Common myeloid progenitor, CD34-positive (primary cell): Measurements from ENCODE around the gene ZNF563.
A peak's percentile ranks its signal among the peaks of the same experiment; 100 is the strongest.

Experiments used
- CTCF ChIA-PET: fragments of 350-600 bp; sonication (Branson Sonifier 250); formaldehyde crosslinking; loops from one replicate; lab custom pipeline; 2021; ENCODE audit warnings: antibody characterized with exemption; lab: Charles Lee
- POLR2A ChIA-PET: fragments of 350-600 bp; sonication (Branson Sonifier 250); formaldehyde crosslinking; loops from one replicate; lab custom pipeline; 2021; ENCODE audit warnings: antibody characterized with exemption; lab: Charles Lee
- DNase-seq, 3 donors: peaks; one replicate each; pipeline versions ENCODE4 v3.0.0 to v3.0.0-alpha.2; 2013
- H3K27ac ChIP-seq, 2 experiments: 1 replicate in 1 of 2; 2 replicates in 1 of 2; pipeline ENCODE4 v1.7.0; 2013; ENCODE audit warnings: inconsistent platforms in 2 of 2, low read length in 2 of 2, mild to moderate bottlenecking in 2 of 2, low read depth in 1 of 2, moderate library complexity in 1 of 2; ENCODE audit not compliant: severe bottlenecking in 2 of 2, insufficient read depth in 1 of 2, poor library complexity in 1 of 2
- H3K27me3 ChIP-seq, 5 experiments: replicated peaks in 2 of 5; 1 replicate in 3 of 5; 2 replicates in 2 of 5; pipeline versions ENCODE4 v1.6.1 to v1.7.0; 2013; ENCODE audit warnings: low read length in 4 of 5, mild to moderate bottlenecking in 2 of 5, moderate library complexity in 2 of 5, inconsistent platforms in 1 of 5; ENCODE audit not compliant: insufficient read depth in 5 of 5, control insufficient read depth in 4 of 5
- H3K36me3 ChIP-seq, 4 experiments: 1 replicate in 2 of 4; 2 replicates in 2 of 4; pipeline versions ENCODE4 v1.6.1 to v1.7.0; 2013; ENCODE audit warnings: low read length in 3 of 4, control low read depth in 1 of 4, mild to moderate bottlenecking in 1 of 4; ENCODE audit not compliant: control insufficient read depth in 4 of 4, insufficient read depth in 4 of 4
- H3K4me1 ChIP-seq, 4 experiments: 1 replicate in 3 of 4; 2 replicates in 1 of 4; pipeline versions ENCODE4 v1.6.1 to v1.7.1; 2013; ENCODE audit warnings: low read length in 3 of 4, mild to moderate bottlenecking in 3 of 4, control low read depth in 1 of 4, inconsistent platforms in 1 of 4, moderate library complexity in 1 of 4; ENCODE audit not compliant: control insufficient read depth in 4 of 4, insufficient read depth in 4 of 4; ENCODE audit errors: control extremely low read depth in 1 of 4
- H3K4me3 ChIP-seq, 7 experiments: 1 replicate in 4 of 7; 2 replicates in 3 of 7; pipeline versions ENCODE4 v1.5.1 to v1.7.0; 2013; ENCODE audit warnings: mild to moderate bottlenecking in 7 of 7, low read length in 6 of 7, moderate library complexity in 6 of 7, inconsistent platforms in 2 of 7, low read depth in 2 of 7, control low read depth in 1 of 7; ENCODE audit not compliant: insufficient read depth in 4 of 7, control insufficient read depth in 1 of 7; ENCODE audit errors: extremely low read depth in 1 of 7
- H3K9me3 ChIP-seq, 5 experiments: 1 replicate in 4 of 5; 2 replicates in 1 of 5; pipeline versions ENCODE4 v1.6.1 to v1.7.1; 2013; ENCODE audit warnings: low read length in 4 of 5, mild to moderate bottlenecking in 2 of 5, inconsistent platforms in 1 of 5, low read depth in 1 of 5, moderate library complexity in 1 of 5; ENCODE audit not compliant: control insufficient read depth in 4 of 5, insufficient read depth in 2 of 5; ENCODE audit errors: control extremely low read depth in 1 of 5
- WGBS: methylation state at CpG from one replicate; pipeline ENCODE4 v1.1.5; 2013; ENCODE audit not compliant: insufficient coverage; 5-methylcytosine and 5-hydroxymethylcytosine counted together

ZNF563 gene

DNA sequence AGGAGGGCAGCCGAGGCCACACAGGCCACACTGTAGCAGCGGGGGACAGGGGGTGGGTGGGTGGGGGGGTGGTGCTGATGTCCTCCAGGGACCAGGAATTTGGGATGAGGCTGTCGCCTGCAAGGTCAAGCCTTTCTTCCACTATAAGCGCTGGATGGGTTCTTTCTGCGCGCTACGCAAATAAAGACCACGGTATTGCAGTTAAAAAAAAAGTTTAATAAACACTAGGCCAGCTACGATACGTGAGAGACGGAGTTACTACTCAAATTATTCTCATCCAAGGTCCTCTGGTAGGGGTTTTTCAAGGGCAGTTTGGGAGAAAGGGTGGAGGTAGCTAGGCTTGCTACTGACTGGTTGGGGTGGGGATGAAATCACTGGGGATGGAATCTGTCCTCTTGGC, 38.2 kb downstream of the ZNF563 start:
- no peak for DNase-seq
- CTCF ChIA-PET, result no interaction called here
- POLR2A ChIA-PET, result interaction anchor here (0.7 to 2.0 kb wide), 4 partner anchors 9 to 200 kb away, joined by 3 to 7 read pairs (median 3); partner anchors contain the start of genes ZNF442 and ZNF443
- Histone ChIP-seq H3K27ac (peak overlapping the region; percentile 83 to 92), H3K27me3 (no peaks in the 10 kb centered on the region), H3K4me3 (peak overlapping the region; percentile 62 to 95 (median 85)), H3K9me3 (peaks cover 0 to 3% (median 0%) of the 10 kb centered on the region in 5 experiments), H3K4me1 (peaks cover 5 to 14% (median 8%) of the 10 kb centered on the region in 4 experiments), H3K36me3 (peaks cover 0 to 12% (median 0%) of the 10 kb centered on the region in 4 experiments)
- WGBS, result 80% methylated on average over 9 of the region's 11 CpGs

DNA sequence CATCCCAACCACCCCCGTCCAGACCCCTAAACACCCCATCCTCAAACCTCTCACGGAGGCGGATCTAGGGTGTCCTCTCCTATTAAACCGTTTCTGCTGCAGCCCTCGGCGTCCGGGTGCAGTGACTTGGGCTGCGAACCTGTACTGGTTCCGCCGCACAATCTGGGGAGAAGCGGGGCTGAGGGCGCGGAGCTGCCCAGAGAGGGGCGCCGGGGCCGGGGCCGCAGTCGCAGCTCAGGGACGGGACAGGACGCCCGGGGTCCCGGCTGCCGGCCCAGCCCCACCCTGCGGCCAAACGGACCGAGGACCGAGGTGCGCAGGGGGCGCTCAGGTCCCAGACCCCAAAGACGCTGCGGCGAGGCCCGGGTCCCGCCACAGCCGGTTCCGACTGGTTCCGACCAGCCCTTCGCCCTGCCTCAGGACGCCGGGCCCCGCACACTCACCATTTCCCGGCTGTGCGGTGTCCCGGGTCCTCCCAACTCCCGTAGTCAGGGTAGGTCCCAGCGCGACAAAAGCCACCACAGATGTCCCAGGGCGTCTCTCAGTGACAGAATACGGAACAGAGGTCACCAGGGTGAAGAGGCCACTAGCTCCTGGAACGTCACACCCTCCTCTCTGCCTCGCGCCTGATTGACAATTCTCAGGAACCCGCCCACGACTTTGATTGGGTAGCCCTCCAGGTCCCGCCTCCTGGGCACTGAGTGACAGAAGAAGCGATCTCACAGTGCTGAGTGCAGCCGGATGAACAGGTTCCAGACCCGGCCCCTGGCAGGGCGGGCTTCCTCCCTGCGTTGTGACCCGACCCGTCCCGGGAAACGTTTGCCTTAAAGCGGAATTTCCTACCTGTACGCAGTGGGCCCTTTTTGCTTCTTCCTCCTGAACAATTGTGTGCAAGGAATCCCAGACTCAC, 38.9 kb downstream of the ZNF563 start, which contains the start of gene ZNF44:
TSS of gene ZNF44 (minus strand) at position 635 of the 910 bp plus-strand sequence. CDS start at position 446, 189 bp downstream.
- ChIA-PET POLR2A (interaction anchor here (0.6 to 2.0 kb wide), 7 partner anchors 8 to 490 kb away, joined by 3 to 7 read pairs (median 3); partner anchors contain the start of genes ZNF442, ZNF443 and ZNF563), CTCF (no interaction called here)
- Histone ChIP-seq H3K9me3 (peaks cover 0 to 6% (median 0%) of the 10 kb centered on the region in 5 experiments), H3K4me3 (peak within 1 kb of the TSS; percentile 62 to 95 (median 85)), H3K27ac (peak within 1 kb of the TSS; percentile 83 to 92), H3K36me3 (peaks cover 0 to 15% (median 1%) of the 10 kb centered on the region in 4 experiments), H3K4me1 (peaks cover 5 to 14% (median 8%) of the 10 kb centered on the region in 4 experiments), H3K27me3 (no peaks in the 10 kb centered on the region)
- WGBS, result 0% methylated on average over 46 of the region's 66 CpGs
- DNase-seq, result peak; percentile 97 to 99 (median 99)

DNA sequence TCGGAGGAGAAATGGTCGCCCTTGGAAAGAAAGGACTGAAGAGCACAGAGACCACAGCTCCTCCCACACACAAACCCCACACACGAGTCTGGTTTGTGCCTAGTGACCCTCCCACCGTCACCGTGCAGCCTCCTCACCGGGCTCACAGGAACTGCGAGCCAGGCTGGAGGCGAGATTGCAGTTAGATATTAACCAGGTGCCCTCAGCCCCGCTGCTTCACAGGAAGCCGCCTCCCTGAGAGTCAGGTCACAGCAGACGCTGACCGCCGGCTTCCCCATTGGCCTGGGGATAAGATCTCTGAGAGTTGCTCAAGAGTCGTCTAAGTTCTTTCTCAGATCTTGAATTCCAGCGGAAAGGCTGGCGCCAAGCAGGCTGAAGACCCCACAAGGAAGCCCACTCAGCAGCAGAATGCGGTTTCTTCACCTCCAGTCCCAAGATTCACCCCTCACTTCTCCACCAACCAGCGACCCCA, 39.6 kb downstream of the ZNF563 start:
- peaks cover 0 to 6% (median 0%) of the 10 kb centered on the region in 5 experiments for H3K9me3 ChIP-seq
- peak; percentile 74 to 97 (median 95) for DNase-seq
- peak overlapping the region; percentile 62 to 95 (median 85) for H3K4me3 ChIP-seq
- ChIA-PET CTCF (no interaction called here), POLR2A (interaction anchor here (1.0 to 2.0 kb wide), 3 partner anchors 18 to 71 kb away, joined by 3 to 7 read pairs (median 6); partner anchors contain the start of genes ZNF442 and ZNF563)
- peak overlapping the region; percentile 83 to 92 for H3K27ac ChIP-seq
- peaks cover 0 to 22% (median 1%) of the 10 kb centered on the region in 4 experiments for H3K36me3 ChIP-seq
- no peaks in the 10 kb centered on the region for H3K27me3 ChIP-seq
- WGBS, result 0% methylated on average over 14 of the region's 18 CpGs
- peaks cover 5 to 16% (median 8%) of the 10 kb centered on the region in 4 experiments for H3K4me1 ChIP-seq

DNA sequence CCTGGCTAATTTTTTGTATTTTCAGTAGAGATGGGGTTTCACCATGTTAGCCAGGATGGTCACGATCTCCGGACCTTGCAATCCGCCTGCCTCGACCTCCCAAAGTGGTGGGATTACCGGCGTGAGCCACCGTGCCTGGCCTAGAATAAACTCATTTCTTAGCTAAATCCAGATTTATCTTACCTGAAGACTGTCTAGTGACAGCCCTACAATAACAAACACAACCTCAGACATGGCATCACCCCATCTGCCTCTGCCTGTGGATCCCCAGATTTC, 43.7 kb downstream of the ZNF563 start:
- DNase-seq, result no peak
- H3K27me3 ChIP-seq, result no peaks in the 10 kb centered on the region
- H3K9me3 ChIP-seq, result peaks cover 0 to 15% (median 8%) of the 10 kb centered on the region in 5 experiments
- WGBS, result 94% methylated on average over 7 of the region's 7 CpGs
- H3K4me1 ChIP-seq, result peaks cover 5 to 14% (median 7%) of the 10 kb centered on the region in 4 experiments
- H3K36me3 ChIP-seq, result peaks cover 2 to 34% (median 16%) of the 10 kb centered on the region in 4 experiments
- no peak overlapping the region for H3K4me3 ChIP-seq
- H3K27ac ChIP-seq, result no peak overlapping the region
- ChIA-PET CTCF (interaction anchor here (1.3 kb wide), 1 partner anchor 76 kb away, joined by 3 read pairs; the partner anchor contains the start of gene ZNF442), POLR2A (no interaction called here)

DNA sequence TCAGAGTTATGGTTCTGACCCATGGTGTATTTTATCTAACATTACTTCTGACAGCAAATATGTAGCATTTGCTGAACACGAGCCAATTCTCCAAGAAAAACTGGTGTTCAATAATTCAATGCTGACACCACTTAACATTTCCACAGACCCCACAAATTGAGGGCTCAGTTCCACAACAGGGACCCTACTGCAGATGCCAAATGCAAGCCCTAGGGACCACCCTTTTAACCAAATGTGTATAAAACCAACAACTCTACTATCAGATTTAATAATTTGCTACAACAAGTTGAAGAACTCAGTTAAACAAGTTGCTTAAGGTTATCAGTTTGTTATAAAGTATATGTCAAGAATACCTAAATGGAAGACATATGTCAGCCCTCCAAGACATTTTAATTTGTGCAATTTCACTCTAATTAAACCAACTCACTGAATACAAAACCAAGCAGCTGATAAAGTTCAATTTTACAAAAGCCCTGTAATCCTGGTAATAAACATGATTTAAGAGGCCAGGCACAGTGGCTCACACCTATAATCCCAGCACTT, 45.4 kb downstream of the ZNF563 start:
- CTCF ChIA-PET, result interaction anchor here (1.0 kb wide), 1 partner anchor 77 kb away, joined by 3 read pairs; the partner anchor contains the start of gene ZNF442
- POLR2A ChIA-PET, result no interaction called here
- 100% methylated on average over 1 of the region's 1 CpG for WGBS
- H3K9me3 ChIP-seq, result peaks cover 3 to 22% (median 16%) of the 10 kb centered on the region in 5 experiments
- peaks cover 0 to 6% (median 1%) of the 10 kb centered on the region in 4 experiments for H3K4me1 ChIP-seq
- no peak overlapping the region for H3K27ac ChIP-seq
- H3K27me3 ChIP-seq, result no peaks in the 10 kb centered on the region
- no peak for DNase-seq
- H3K36me3 ChIP-seq, result peaks cover 2 to 38% (median 24%) of the 10 kb centered on the region in 4 experiments
- H3K4me3 ChIP-seq, result no peak overlapping the region

DNA sequence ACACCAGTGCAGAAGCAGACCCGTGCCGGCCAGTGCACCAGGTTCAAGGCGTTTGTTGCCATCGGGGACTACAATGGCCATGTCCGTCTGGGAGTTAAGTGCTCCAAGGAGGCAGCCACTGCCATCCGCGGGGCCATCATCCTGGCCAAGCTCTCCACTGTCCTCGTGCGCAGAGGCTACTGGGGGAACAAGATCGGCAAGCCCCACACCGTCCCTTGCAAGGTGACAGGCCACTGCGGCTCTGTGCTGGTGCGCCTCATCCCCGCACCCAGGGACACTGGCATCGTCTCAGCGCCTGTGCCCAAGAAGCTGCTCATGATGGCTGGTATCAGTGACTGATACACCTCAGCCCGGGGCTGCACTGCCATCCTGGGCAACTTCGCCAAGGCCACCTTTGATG, 48.8 kb downstream of the ZNF563 start:
- CTCF ChIA-PET, result no interaction called here
- Histone ChIP-seq H3K9me3 (peaks cover 7 to 46% (median 17%) of the 10 kb centered on the region in 5 experiments), H3K36me3 (peaks cover 7 to 44% (median 20%) of the 10 kb centered on the region in 4 experiments), H3K4me1 (peaks cover 0 to 2% (median 0%) of the 10 kb centered on the region in 4 experiments), H3K4me3 (no peak overlapping the region), H3K27me3 (no peaks in the 10 kb centered on the region), H3K27ac (no peak overlapping the region)
- WGBS, result 96% methylated on average over 18 of the region's 18 CpGs
- no peak for DNase-seq
- POLR2A ChIA-PET, result no interaction called here
